ENCODE data around the gene NKX2-1. TPM values are rescaled to one million over a fixed set of nuclear protein-coding genes. Genes with fewer than 3 reads are reported as not detected.

NKX2-1 gene
- total RNA-seq, 1 experiment from 2014 or later, result not detected

- Mint-ChIP-seq H3K27ac (no peak overlapping the region), H3K9me3 (peaks cover 2 to 10% of the 10 kb centered on the region in 2 experiments; a peak in 4 of 5 replicates)
Observed at GRCh38 chr14:36516719-36517241, 3.3 kb downstream of the NKX2-1 start.

More at GRCh38 chr14:36516719-36517241, 3.3 kb downstream of the NKX2-1 start:
- no peak overlapping the region for H3K4ac ChIP-seq (ENCODE audit: low read depth, low read length)
- H2BK120ac ChIP-seq (ENCODE audit: low read depth, low read length, poor library complexity, severe bottlenecking), result no peak overlapping the region
- H2AFZ ChIP-seq (ENCODE audit: low read length), result no peak overlapping the region
- peaks cover 15 to 41% of the 10 kb centered on the region in 2 experiments for H3K4me1 Mint-ChIP-seq
- no peak for DNase-seq
- H3K4me1 ChIP-seq (ENCODE audit: insufficient read depth, low read length), result no peaks in the 10 kb centered on the region
- no peak overlapping the region for H3K4me2 ChIP-seq (ENCODE audit: insufficient read depth, insufficient read length, low read length)
- H4K91ac ChIP-seq (ENCODE audit: insufficient read length, low read depth, low read length), result no peak overlapping the region
- no peaks in the 10 kb centered on the region for H3K79me2 ChIP-seq (ENCODE audit: insufficient read depth, low read length)
- no peak overlapping the region for H3K56ac ChIP-seq (ENCODE audit: insufficient read length, low read depth, low read length)
- H3K23ac ChIP-seq (ENCODE audit: insufficient read length, low read depth, low read length), result no peak overlapping the region
- TF ChIP-seq, protein P1, sequence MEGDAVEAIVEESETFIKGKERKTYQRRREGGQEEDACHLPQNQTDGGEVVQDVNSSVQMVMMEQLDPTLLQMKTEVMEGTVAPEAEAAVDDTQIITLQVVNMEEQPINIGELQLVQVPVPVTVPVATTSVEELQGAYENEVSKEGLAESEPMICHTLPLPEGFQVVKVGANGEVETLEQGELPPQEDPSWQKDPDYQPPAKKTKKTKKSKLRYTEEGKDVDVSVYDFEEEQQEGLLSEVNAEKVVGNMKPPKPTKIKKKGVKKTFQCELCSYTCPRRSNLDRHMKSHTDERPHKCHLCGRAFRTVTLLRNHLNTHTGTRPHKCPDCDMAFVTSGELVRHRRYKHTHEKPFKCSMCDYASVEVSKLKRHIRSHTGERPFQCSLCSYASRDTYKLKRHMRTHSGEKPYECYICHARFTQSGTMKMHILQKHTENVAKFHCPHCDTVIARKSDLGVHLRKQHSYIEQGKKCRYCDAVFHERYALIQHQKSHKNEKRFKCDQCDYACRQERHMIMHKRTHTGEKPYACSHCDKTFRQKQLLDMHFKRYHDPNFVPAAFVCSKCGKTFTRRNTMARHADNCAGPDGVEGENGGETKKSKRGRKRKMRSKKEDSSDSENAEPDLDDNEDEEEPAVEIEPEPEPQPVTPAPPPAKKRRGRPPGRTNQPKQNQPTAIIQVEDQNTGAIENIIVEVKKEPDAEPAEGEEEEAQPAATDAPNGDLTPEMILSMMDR (conservative IDR thresholded peaks at IDR 0.05), result no peak
- H3K23me2 ChIP-seq (ENCODE audit: insufficient read length, low read depth, low read length, poor library complexity, severe bottlenecking), result peaks cover 7% of the 10 kb centered on the region
- no peaks in the 10 kb centered on the region for H3K79me1 ChIP-seq (ENCODE audit: insufficient read depth, low read depth, low read length, poor library complexity, severe bottlenecking)
- H3T11ph ChIP-seq (ENCODE audit: low read length), result no peak overlapping the region
- H3K9me3 ChIP-seq (ENCODE audit: control insufficient read depth, low read depth, low read length), result no peaks in the 10 kb centered on the region
- H4K8ac ChIP-seq (replicated peaks; ENCODE audit: insufficient read length, low read depth, low read length), result no peak overlapping the region
- H2BK15ac ChIP-seq (ENCODE audit: low read depth, low read length), result no peak overlapping the region
- no peak overlapping the region for H4K5ac ChIP-seq (ENCODE audit: insufficient read length, low read depth, low read length)
- no peak overlapping the region for H2AK5ac ChIP-seq (ENCODE audit: insufficient read length, low read length)
- no peak overlapping the region for H2BK12ac ChIP-seq (ENCODE audit: insufficient read length, low read depth, low read length)
- H2BK20ac ChIP-seq (ENCODE audit: low read depth, low read length, poor library complexity, severe bottlenecking), result no peak overlapping the region
- no peak overlapping the region for H3K9ac ChIP-seq (ENCODE audit: extremely low read depth, insufficient read length, low read length)
- no CpG with 5 or more reads among the region's 16 CpGs for WGBS (ENCODE audit: extremely low coverage, insufficient read length, low lambda C conversion rate)
- no peaks in the 10 kb centered on the region for H4K20me1 ChIP-seq (ENCODE audit: control insufficient read depth, insufficient read depth, insufficient read length)
- H3K27ac ChIP-seq (ENCODE audit: insufficient read length, low read depth, low read length), result no peak overlapping the region
- H3K14ac ChIP-seq (ENCODE audit: insufficient read depth, low read length), result no peak overlapping the region
- peak overlapping the region in 1 of 2 experiments; percentile 26; a peak in 1 of 5 replicates for H3K4me3 Mint-ChIP-seq
- no peak overlapping the region for H2BK5ac ChIP-seq (ENCODE audit: insufficient read length, low read length)
- H3K27me3 Mint-ChIP-seq (ENCODE audit: low read depth), result peaks cover 98% of the 10 kb centered on the region
- H3K27me3 ChIP-seq (ENCODE audit: insufficient read depth, low read length), result peaks cover 92% of the 10 kb centered on the region
- H3K18ac ChIP-seq (ENCODE audit: insufficient read length, low read depth, low read length), result no peak overlapping the region
- H3K36me3 Mint-ChIP-seq (ENCODE audit: insufficient read depth in 1 of 3, low read depth in 3 of 3), result no peaks in the 10 kb centered on the region; a peak in 1 of 7 replicates
